H9 (cell line): Measurements from ENCODE around the gene TEX52. TPM values are rescaled to one million over a fixed set of nuclear protein-coding genes. Genes with fewer than 3 reads are reported as not detected.

Experiments
- DNase-seq: peaks from one replicate; pipeline ENCODE4 v3.0.0-alpha.2; 2017
- H2AFZ ChIP-seq: one replicate; pipeline ENCODE4 v1.6.1; 2013; ENCODE audit warnings: mild to moderate bottlenecking, low read length, control low read depth, moderate library complexity
- H2AK5ac ChIP-seq: 2 replicates; pipeline ENCODE4 v1.6.1; 2013; ENCODE audit warnings: low read length, control low read depth, mixed read lengths; ENCODE audit not compliant: insufficient read length
- H2BK120ac ChIP-seq: one replicate; pipeline ENCODE4 v1.6.1; 2013; ENCODE audit warnings: low read depth, mild to moderate bottlenecking, low read length, control low read depth, inconsistent platforms; ENCODE audit not compliant: poor library complexity, severe bottlenecking
- H2BK12ac ChIP-seq: 2 replicates; pipeline ENCODE4 v1.6.1; 2013; ENCODE audit warnings: low read length, control low read depth, mixed read lengths, low read depth; ENCODE audit not compliant: insufficient read length
- H2BK15ac ChIP-seq: 2 replicates; pipeline ENCODE4 v1.6.1; 2013; ENCODE audit warnings: low read depth, low read length, control low read depth
- H2BK20ac ChIP-seq: one replicate; pipeline ENCODE4 v1.6.1; 2013; ENCODE audit warnings: low read depth, mild to moderate bottlenecking, low read length, control low read depth, inconsistent platforms; ENCODE audit not compliant: poor library complexity, severe bottlenecking
- H2BK5ac ChIP-seq: 2 replicates; pipeline ENCODE4 v1.6.1; 2013; ENCODE audit warnings: low read length, control low read depth, mixed read lengths; ENCODE audit not compliant: insufficient read length
- H3K14ac ChIP-seq: 2 replicates; pipeline ENCODE4 v1.6.1; 2013; ENCODE audit warnings: low read length, control low read depth; ENCODE audit not compliant: insufficient read depth
- H3K18ac ChIP-seq: 2 replicates; pipeline ENCODE4 v1.6.1; 2013; ENCODE audit warnings: low read depth, mild to moderate bottlenecking, mixed read lengths, low read length, control low read depth; ENCODE audit not compliant: insufficient read length
- H3K23ac ChIP-seq: 2 replicates; pipeline ENCODE4 v1.6.1; 2013; ENCODE audit warnings: low read length, control low read depth, mixed read lengths, low read depth; ENCODE audit not compliant: insufficient read length
- H3K23me2 ChIP-seq: 2 replicates; pipeline ENCODE4 v1.6.1; 2013; ENCODE audit warnings: low read depth, mild to moderate bottlenecking, mixed read lengths, low read length, control low read depth; ENCODE audit not compliant: insufficient read length, poor library complexity, severe bottlenecking
- H3K27ac ChIP-seq: 2 replicates; pipeline ENCODE4 v1.5.1; 2013; ENCODE audit warnings: low read length, control low read depth, mixed read lengths, low read depth; ENCODE audit not compliant: insufficient read length
- H3K27me3 ChIP-seq: 2 replicates; pipeline ENCODE4 v1.6.1; 2013; ENCODE audit warnings: low read length, control low read depth, inconsistent platforms; ENCODE audit not compliant: insufficient read depth
- H3K4ac ChIP-seq: 2 replicates; pipeline ENCODE4 v1.6.1; 2013; ENCODE audit warnings: low read depth, mild to moderate bottlenecking, control low read depth, inconsistent platforms, low read length, moderate library complexity
- H3K4me1 ChIP-seq: 2 replicates; pipeline ENCODE4 v1.6.1; 2013; ENCODE audit warnings: low read length, control low read depth, inconsistent platforms; ENCODE audit not compliant: insufficient read depth
- H3K4me2 ChIP-seq: 2 replicates; pipeline ENCODE4 v1.6.1; 2013; ENCODE audit warnings: low read length, control low read depth, mixed read lengths; ENCODE audit not compliant: insufficient read length, insufficient read depth
- H3K56ac ChIP-seq: 2 replicates; pipeline ENCODE4 v1.6.1; 2013; ENCODE audit warnings: low read depth, mild to moderate bottlenecking, mixed read lengths, low read length, control low read depth; ENCODE audit not compliant: insufficient read length
- H3K79me1 ChIP-seq: 2 replicates; pipeline ENCODE4 v1.6.1; 2013; ENCODE audit warnings: low read depth, mild to moderate bottlenecking, moderate library complexity, low read length, control low read depth, inconsistent platforms; ENCODE audit not compliant: insufficient read depth, poor library complexity, severe bottlenecking
- H3K79me2 ChIP-seq: 2 replicates; pipeline ENCODE4 v1.6.1; 2013; ENCODE audit warnings: low read length, control low read depth, inconsistent platforms; ENCODE audit not compliant: insufficient read depth
- H3K9ac ChIP-seq: 2 replicates; pipeline ENCODE4 v1.6.1; 2013; ENCODE audit warnings: low read length, control low read depth, mixed read lengths; ENCODE audit not compliant: insufficient read length; ENCODE audit errors: extremely low read depth
- H3K9me3 ChIP-seq: one replicate; pipeline ENCODE4 v1.6.1; 2013; ENCODE audit warnings: low read depth, low read length, inconsistent platforms; ENCODE audit not compliant: control insufficient read depth
- H3T11ph ChIP-seq: one replicate; pipeline ENCODE4 v1.6.1; 2013; ENCODE audit warnings: mild to moderate bottlenecking, low read length, control low read depth, inconsistent platforms
- H4K20me1 ChIP-seq: one replicate; pipeline ENCODE4 v1.6.1; 2013; ENCODE audit not compliant: control insufficient read depth, insufficient read length, insufficient read depth
- H4K5ac ChIP-seq: 2 replicates; pipeline ENCODE4 v1.6.1; 2013; ENCODE audit warnings: low read depth, mild to moderate bottlenecking, mixed read lengths, low read length, control low read depth; ENCODE audit not compliant: insufficient read length
- H4K8ac ChIP-seq: replicated peaks from 2 replicates; pipeline ENCODE4 v1.6.1; 2013; ENCODE audit warnings: low read length, control low read depth, mixed read lengths, low read depth; ENCODE audit not compliant: insufficient read length
- H4K91ac ChIP-seq: 2 replicates; pipeline ENCODE4 v1.6.1; 2013; ENCODE audit warnings: low read depth, mild to moderate bottlenecking, moderate library complexity, mixed read lengths, low read length, control low read depth; ENCODE audit not compliant: insufficient read length
- H3K27ac Mint-ChIP-seq, 3 experiments: 2 replicates in 2 of 3; 3 replicates in 1 of 3; pipeline ENCODE4 v1.8.0; 2020 to 2021; ENCODE audit warnings: mixed read lengths in 3 of 3, mild to moderate bottlenecking in 1 of 3, moderate library complexity in 1 of 3
- H3K27me3 Mint-ChIP-seq: 2 replicates; pipeline ENCODE4 v1.8.0; 2021; ENCODE audit warnings: low read depth, mild to moderate bottlenecking, moderate library complexity, mixed read lengths
- H3K36me3 Mint-ChIP-seq, 3 experiments: 2 replicates in 2 of 3; 3 replicates in 1 of 3; pipeline ENCODE4 v1.8.0; 2020 to 2021; ENCODE audit warnings: low read depth in 3 of 3, mixed read lengths in 3 of 3; ENCODE audit not compliant: insufficient read depth in 1 of 3
- H3K4me1 Mint-ChIP-seq, 2 experiments: 2 replicates each; pipeline ENCODE4 v1.8.0; 2020; ENCODE audit warnings: mixed read lengths in 2 of 2
- H3K4me3 Mint-ChIP-seq, 2 experiments: 2 replicates in 1 of 2; 3 replicates in 1 of 2; pipeline ENCODE4 v1.8.0; 2020 to 2021; ENCODE audit warnings: mild to moderate bottlenecking in 2 of 2, mixed read lengths in 2 of 2, moderate library complexity in 1 of 2
- H3K9me3 Mint-ChIP-seq, 2 experiments: 2 replicates in 1 of 2; 3 replicates in 1 of 2; pipeline ENCODE4 v1.8.0; 2020; ENCODE audit warnings: mild to moderate bottlenecking in 2 of 2, mixed read lengths in 2 of 2, moderate library complexity in 1 of 2
- WGBS: extraction: QIAGEN DNeasy Blood & Tissue Kit; methylation state at CpG from one replicate; pipeline ENCODE4 v1.1.7; 2013; ENCODE audit warnings: missing lambda C conversion rate, low lambda C conversion rate, mixed read lengths; ENCODE audit not compliant: insufficient read length; ENCODE audit errors: extremely low coverage; 5-methylcytosine and 5-hydroxymethylcytosine counted together
- total RNA-seq: library from RNA; stranded (reverse); gene quantifications from 2 replicates; pipeline ENCODE4 v1.2.1, GENCODE V29; 2021
- TF ChIP-seq, protein P1 (sequence below): fragments of 200-600 bp; sonication (generic); conservative IDR thresholded peaks from 3 replicates; pipeline ENCODE4 v1.8.0; 2021; ENCODE audit warnings: antibody characterized with exemption, mild to moderate bottlenecking

The TEX52 gene
- total RNA-seq, 1 experiment from 2014 or later: 0.20 TPM

- Histone ChIP-seq H4K20me1 (no peaks in the 10 kb centered on the region), H3K23me2 (no peaks in the 10 kb centered on the region), H3K79me2 (no peaks in the 10 kb centered on the region), H4K91ac (no peak overlapping the region), H2BK15ac (no peak overlapping the region), H2BK5ac (no peak overlapping the region), H3K4me2 (no peak overlapping the region), H3K79me1 (no peaks in the 10 kb centered on the region), H3K27ac (no peak overlapping the region), H3K9me3 (no peaks in the 10 kb centered on the region), H3K9ac (no peak overlapping the region), H3K56ac (no peak overlapping the region), H3T11ph (no peak overlapping the region), H3K4me1 (no peaks in the 10 kb centered on the region), H2AFZ (no peak overlapping the region), H4K8ac (no peak overlapping the region), H3K18ac (no peak overlapping the region), H2BK20ac (no peak overlapping the region), H3K23ac (no peak overlapping the region), H3K14ac (no peak overlapping the region), H2BK120ac (no peak overlapping the region), H3K4ac (no peak overlapping the region), H2BK12ac (no peak overlapping the region), H2AK5ac (no peak overlapping the region), H3K27me3 (no peaks in the 10 kb centered on the region), H4K5ac (no peak overlapping the region)
- WGBS: no CpG with 5 or more reads among the region's 6 CpGs
- Mint-ChIP-seq H3K27me3 (peaks cover 1% of the 10 kb centered on the region; the same call in 1 of the 2 replicates), H3K4me1 (peaks cover 25 to 31% of the 10 kb centered on the region in 2 experiments), H3K9me3 (no peaks in the 10 kb centered on the region), H3K4me3 (no peak overlapping the region), H3K36me3 (peaks cover 1 to 5% (median 4%) of the 10 kb centered on the region in 3 experiments; a peak in 3 of 7 replicates), H3K27ac (no peak overlapping the region)
- TF ChIP-seq, protein P1, sequence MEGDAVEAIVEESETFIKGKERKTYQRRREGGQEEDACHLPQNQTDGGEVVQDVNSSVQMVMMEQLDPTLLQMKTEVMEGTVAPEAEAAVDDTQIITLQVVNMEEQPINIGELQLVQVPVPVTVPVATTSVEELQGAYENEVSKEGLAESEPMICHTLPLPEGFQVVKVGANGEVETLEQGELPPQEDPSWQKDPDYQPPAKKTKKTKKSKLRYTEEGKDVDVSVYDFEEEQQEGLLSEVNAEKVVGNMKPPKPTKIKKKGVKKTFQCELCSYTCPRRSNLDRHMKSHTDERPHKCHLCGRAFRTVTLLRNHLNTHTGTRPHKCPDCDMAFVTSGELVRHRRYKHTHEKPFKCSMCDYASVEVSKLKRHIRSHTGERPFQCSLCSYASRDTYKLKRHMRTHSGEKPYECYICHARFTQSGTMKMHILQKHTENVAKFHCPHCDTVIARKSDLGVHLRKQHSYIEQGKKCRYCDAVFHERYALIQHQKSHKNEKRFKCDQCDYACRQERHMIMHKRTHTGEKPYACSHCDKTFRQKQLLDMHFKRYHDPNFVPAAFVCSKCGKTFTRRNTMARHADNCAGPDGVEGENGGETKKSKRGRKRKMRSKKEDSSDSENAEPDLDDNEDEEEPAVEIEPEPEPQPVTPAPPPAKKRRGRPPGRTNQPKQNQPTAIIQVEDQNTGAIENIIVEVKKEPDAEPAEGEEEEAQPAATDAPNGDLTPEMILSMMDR: no peak
- DNase-seq: no peak
Measured at GRCh38 chr12:2845280-2845679, 11.6 kb downstream of the TEX52 start.
